PC-9 (cell line): ENCODE data around the gene MRPL54. TPM values are rescaled to one million over a fixed set of nuclear protein-coding genes. Genes with fewer than 3 reads are reported as not detected.

Experiments used
- BruUV-seq: library from RNA; stranded (reverse); fragments of 400-500 nt; replicated peaks from 2 replicates; lab custom pipeline; 2021; lab: Mats Ljungman, UMichigan
- CTCF ChIA-PET: fragments of 300-600 bp; sonication (Branson Sonifier 250); formaldehyde crosslinking; loops from one replicate; lab custom pipeline; 2022; ENCODE audit warnings: antibody characterized with exemption; lab: Charles Lee
- POLR2A ChIA-PET: fragments of 300-600 bp; sonication (Branson Sonifier 250); formaldehyde crosslinking; loops from one replicate; lab custom pipeline; 2022; ENCODE audit warnings: antibody characterized with exemption; ENCODE audit not compliant: unreplicated experiment; lab: Charles Lee
- DNase-seq, 2 experiments: peaks; one replicate each; pipeline versions ENCODE4 v3.0.0 to v3.0.0-alpha.2; 2015 to 2022; ENCODE audit warnings: mixed read lengths in 1 of 2
- H2AFZ ChIP-seq: fragments of 200-600 bp; sonication (generic); 2 replicates; pipeline ENCODE4 v1.8.1; 2017; ENCODE audit warnings: antibody characterized with exemption
- H3F3A ChIP-seq: fragments of 200-600 bp; sonication (generic); 2 replicates; pipeline ENCODE4 v1.8.1; 2017; ENCODE audit warnings: antibody characterized with exemption, mild to moderate bottlenecking, low read depth; ENCODE audit not compliant: insufficient read depth
- H3K27ac ChIP-seq: fragments of 200-600 bp; sonication (generic); 2 replicates; pipeline ENCODE4 v1.6.1; 2016; ENCODE audit warnings: mixed run types
- H3K27me3 ChIP-seq: fragments of 200-600 bp; sonication (generic); 2 replicates; pipeline ENCODE4 v1.6.1; 2016; ENCODE audit warnings: low read depth, mixed run types; ENCODE audit not compliant: insufficient read depth
- H3K36me3 ChIP-seq: fragments of 200-600 bp; sonication (generic); 2 replicates; pipeline ENCODE4 v1.6.1; 2016; ENCODE audit warnings: low read depth, mixed run types
- H3K4me1 ChIP-seq: fragments of 200-600 bp; sonication (generic); replicated peaks from 2 replicates; pipeline ENCODE4 v1.6.1; 2016; ENCODE audit warnings: mixed run types; ENCODE audit not compliant: insufficient read depth
- H3K4me2 ChIP-seq: fragments of 200-600 bp; sonication (generic); 2 replicates; pipeline ENCODE4 v1.6.1; 2017; ENCODE audit warnings: mixed run types
- H3K4me3 ChIP-seq: fragments of 200-600 bp; sonication (generic); 2 replicates; pipeline ENCODE4 v1.6.1; 2016; ENCODE audit warnings: mixed run types
- H3K79me2 ChIP-seq: fragments of 200-600 bp; sonication (generic); 2 replicates; pipeline ENCODE4 v1.6.1; 2017; ENCODE audit warnings: low read depth, mixed run types
- H3K9me2 ChIP-seq: fragments of 200-600 bp; sonication (generic); 2 replicates; pipeline ENCODE4 v1.8.1; 2017; ENCODE audit warnings: mild to moderate bottlenecking; ENCODE audit not compliant: insufficient read depth
- H3K9me3 ChIP-seq: fragments of 200-600 bp; sonication (generic); 2 replicates; pipeline ENCODE4 v1.8.1; 2016; ENCODE audit warnings: low read depth; ENCODE audit not compliant: insufficient read depth
- H4K20me1 ChIP-seq: fragments of 200-600 bp; sonication (generic); 2 replicates; pipeline ENCODE4 v1.8.1; 2017; ENCODE audit not compliant: insufficient read depth
- EZH2 ChIP-seq: fragments of 200-600 bp; sonication (generic); IDR thresholded peaks from 2 replicates; pipeline ENCODE4 v1.8.0; 2017; ENCODE audit warnings: antibody characterized with exemption, low read depth
- intact Hi-C: fragments of 100-400 bp; cut with micrococcal nuclease; formaldehyde crosslinking; loops from one replicate; pipeline ENCODE4 v1.10.0; 2022; ENCODE audit not compliant: unreplicated experiment
- total RNA-seq: library from RNA; stranded (reverse); gene quantifications from 2 replicates; pipeline ENCODE4 v1.2.3, GENCODE V29; 2021
- TF ChIP-seq, protein P1 (sequence below): fragments of 200-600 bp; sonication (generic); conservative IDR thresholded peaks from 2 replicates; pipeline ENCODE4 v1.6.1; 2017; ENCODE audit warnings: mixed run types, antibody characterized with exemption, mild to moderate bottlenecking, moderate library complexity

MRPL54 gene
- total RNA-seq, 1 experiment from 2014 or later, result 31.6 TPM

DNA sequence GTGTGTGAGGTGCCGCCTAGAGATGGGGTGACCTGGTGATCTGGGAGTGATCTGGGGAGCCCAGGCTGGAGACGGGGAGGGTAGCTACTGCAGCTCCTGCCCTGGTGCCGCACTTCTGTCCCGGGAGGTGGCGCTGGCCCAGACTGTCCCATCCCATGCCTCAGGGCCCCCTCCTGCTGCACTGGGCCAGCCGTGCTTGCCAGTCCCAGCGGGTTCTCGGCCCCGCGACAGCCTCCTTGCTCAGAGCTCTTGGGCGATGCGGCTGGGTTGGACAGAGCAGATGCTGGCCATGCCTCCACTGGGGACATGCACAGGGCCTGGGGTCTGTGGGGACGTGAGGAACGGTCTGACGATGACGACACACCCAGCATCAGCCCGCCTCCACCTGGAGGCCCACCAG, 7.0 kb downstream of the MRPL54 start:
- ChIA-PET CTCF (no interaction called here), POLR2A (no interaction called here)

DNA sequence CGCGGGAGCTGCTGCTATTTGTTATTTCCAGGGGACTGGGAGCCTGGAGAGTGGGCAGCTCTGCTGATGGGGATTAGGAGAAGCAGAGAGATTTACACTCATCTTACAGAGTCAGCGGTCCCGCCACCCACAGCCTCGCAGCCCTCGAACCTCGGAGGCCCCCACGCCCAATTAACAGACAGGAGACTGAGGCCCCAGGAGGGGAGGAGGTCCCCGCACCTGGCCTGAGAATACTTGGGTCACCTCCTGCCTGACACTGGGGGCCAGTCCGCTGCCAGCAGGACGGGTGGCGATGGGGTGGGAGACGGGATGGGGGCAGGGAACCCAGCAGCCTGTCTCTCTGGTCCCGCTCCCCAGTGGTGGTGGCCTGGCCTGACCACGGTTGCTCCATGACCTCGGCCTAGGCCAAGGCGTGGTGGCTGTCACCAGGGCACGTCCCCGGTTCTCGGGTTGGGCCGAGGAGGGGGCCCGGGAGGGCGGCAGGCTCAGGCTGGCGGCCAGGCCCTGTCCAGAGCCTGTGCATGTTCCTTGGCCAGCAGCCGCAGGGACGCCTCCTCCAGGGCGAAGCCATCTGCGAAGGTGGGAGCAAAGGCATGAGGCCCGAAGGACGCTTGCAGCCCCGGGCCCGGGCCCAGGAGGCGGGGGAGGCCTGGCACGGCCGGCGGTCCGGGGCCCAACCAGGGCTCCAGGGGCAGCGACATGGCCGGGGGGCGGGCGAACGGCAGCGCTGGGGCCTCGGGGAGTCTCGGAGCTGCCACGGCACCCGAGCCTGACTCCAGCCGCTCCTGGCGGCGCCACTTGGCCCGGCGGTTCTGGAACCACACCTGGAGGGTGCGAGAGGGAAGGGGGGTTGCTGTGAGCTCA, 7.9 kb downstream of the MRPL54 start:
- TF ChIP-seq, protein P1, sequence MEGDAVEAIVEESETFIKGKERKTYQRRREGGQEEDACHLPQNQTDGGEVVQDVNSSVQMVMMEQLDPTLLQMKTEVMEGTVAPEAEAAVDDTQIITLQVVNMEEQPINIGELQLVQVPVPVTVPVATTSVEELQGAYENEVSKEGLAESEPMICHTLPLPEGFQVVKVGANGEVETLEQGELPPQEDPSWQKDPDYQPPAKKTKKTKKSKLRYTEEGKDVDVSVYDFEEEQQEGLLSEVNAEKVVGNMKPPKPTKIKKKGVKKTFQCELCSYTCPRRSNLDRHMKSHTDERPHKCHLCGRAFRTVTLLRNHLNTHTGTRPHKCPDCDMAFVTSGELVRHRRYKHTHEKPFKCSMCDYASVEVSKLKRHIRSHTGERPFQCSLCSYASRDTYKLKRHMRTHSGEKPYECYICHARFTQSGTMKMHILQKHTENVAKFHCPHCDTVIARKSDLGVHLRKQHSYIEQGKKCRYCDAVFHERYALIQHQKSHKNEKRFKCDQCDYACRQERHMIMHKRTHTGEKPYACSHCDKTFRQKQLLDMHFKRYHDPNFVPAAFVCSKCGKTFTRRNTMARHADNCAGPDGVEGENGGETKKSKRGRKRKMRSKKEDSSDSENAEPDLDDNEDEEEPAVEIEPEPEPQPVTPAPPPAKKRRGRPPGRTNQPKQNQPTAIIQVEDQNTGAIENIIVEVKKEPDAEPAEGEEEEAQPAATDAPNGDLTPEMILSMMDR, result no peak
- no peak for TF ChIP-seq EZH2
- no TSS peak for BruUV-seq
- Histone ChIP-seq H3K27ac (no peak overlapping the region), H4K20me1 (no peaks in the 10 kb centered on the region), H2AFZ (no peak overlapping the region), H3K79me2 (no peaks in the 10 kb centered on the region), H3K4me1 (no peaks in the 10 kb centered on the region), H3K9me3 (no peaks in the 10 kb centered on the region), H3K27me3 (no peaks in the 10 kb centered on the region), H3F3A (no peaks in the 10 kb centered on the region), H3K4me2 (no peak overlapping the region), H3K9me2 (no peaks in the 10 kb centered on the region), H3K4me3 (no peak overlapping the region), H3K36me3 (no peaks in the 10 kb centered on the region)
- DNase-seq, result no peak
- POLR2A ChIA-PET, result no interaction called here
- CTCF ChIA-PET, result no interaction called here
- intact Hi-C loops, result no loop called here

More for the DNA sequence above, 7.0 kb downstream of the MRPL54 start:
- H3K4me3 ChIP-seq, result no peak overlapping the region
- TF ChIP-seq EZH2, result no peak
- H3K27ac ChIP-seq, result no peak overlapping the region
- H4K20me1 ChIP-seq, result no peaks in the 10 kb centered on the region
- H3K9me2 ChIP-seq, result no peaks in the 10 kb centered on the region
- no peaks in the 10 kb centered on the region for H3K27me3 ChIP-seq
- intact Hi-C loops, result no loop called here
- no peaks in the 10 kb centered on the region for H3K79me2 ChIP-seq
- H3K4me2 ChIP-seq, result no peak overlapping the region
- no peaks in the 10 kb centered on the region for H3F3A ChIP-seq
- no TSS peak for BruUV-seq
- no peak overlapping the region for H2AFZ ChIP-seq
- H3K4me1 ChIP-seq, result no peaks in the 10 kb centered on the region
- no peaks in the 10 kb centered on the region for H3K9me3 ChIP-seq
- no peaks in the 10 kb centered on the region for H3K36me3 ChIP-seq
- no peak for DNase-seq

DNA sequence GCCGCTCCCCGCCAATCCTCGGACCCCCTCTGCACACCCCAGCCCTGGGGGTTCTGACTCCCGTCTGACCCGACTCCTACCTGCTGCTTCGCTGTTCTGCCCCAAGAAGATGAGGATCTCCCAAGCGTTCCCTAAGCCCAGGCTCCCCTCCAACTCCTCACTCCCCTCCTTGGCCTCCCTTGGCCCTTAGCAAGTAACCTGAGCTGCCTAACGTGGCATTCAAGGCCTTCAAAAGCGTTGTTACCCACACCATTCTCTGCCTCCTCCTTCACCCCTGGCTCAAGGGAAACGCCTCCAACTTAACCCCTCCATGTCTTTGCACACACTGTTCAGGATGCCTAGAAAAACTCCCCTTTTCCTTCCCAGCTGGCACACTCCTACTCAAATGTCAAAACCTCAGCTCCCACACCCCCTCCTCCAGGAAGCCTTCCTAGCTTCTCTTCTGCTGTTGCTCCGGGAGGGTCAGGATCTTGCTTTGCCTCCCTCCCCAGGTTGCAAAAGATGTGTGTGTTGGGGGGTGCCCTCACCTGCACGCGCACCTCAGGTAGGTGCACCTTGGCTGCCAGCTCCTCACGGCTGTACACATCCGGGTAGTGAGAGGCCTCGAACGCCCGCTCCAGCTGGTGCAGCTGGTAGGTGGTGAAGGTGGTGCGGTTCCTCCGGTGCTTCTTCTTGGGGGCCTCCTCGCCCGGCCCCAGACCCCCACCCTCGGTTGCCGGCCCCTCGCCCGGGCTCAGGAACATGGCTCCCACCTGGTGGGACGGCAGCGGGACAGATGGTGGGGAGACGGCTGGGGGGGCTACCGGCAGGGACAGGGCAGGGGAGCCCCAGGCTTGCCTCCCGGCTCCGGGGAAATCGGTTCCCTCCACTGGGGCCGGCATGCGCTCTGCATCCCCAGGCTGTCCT, 8.8 kb downstream of the MRPL54 start:
- TF ChIP-seq EZH2, result no peak
- TF ChIP-seq, protein P1, result no peak
- Histone ChIP-seq H3K27ac (no peak overlapping the region), H3K36me3 (no peaks in the 10 kb centered on the region), H4K20me1 (no peaks in the 10 kb centered on the region), H3K4me1 (no peaks in the 10 kb centered on the region), H3K9me3 (no peaks in the 10 kb centered on the region), H3F3A (no peaks in the 10 kb centered on the region), H3K9me2 (no peaks in the 10 kb centered on the region), H3K27me3 (no peaks in the 10 kb centered on the region), H3K4me3 (no peak overlapping the region), H3K4me2 (no peak overlapping the region), H2AFZ (no peak overlapping the region), H3K79me2 (no peaks in the 10 kb centered on the region)
- BruUV-seq, result no TSS peak
- POLR2A ChIA-PET, result no interaction called here
- CTCF ChIA-PET, result no interaction called here
- intact Hi-C loops, result no loop called here
- DNase-seq, result no peak
